Measurements from ENCODE around the gene BAAT. TPM values are rescaled to one million over a fixed set of nuclear protein-coding genes. Genes with fewer than 3 reads are reported as not detected.

Gene BAAT
- total RNA-seq, 1 donor: not detected

GRCh38 chr9:101367323-101367722 lies 17.5 kb downstream of the BAAT start:
- no peak for TF ChIP-seq CTCF (IDR thresholded peaks at IDR 0.05; ENCODE audit: insufficient read depth, low read length)
- no peak for DNase-seq (ENCODE audit: low read depth)
- no peak overlapping the region for H3K4me3 ChIP-seq (ENCODE audit: low read depth, low read length)

GRCh38 chr9:101366038-101366756 lies 18.6 kb downstream of the BAAT start:
- TF ChIP-seq CTCF (IDR thresholded peaks at IDR 0.05; ENCODE audit: insufficient read depth, low read length): no peak
- DNase-seq (ENCODE audit: low read depth): peak; percentile 27
- H3K4me3 ChIP-seq (ENCODE audit: low read depth, low read length): no peak overlapping the region

- peak; percentile 65 for DNase-seq (ENCODE audit: low read depth)
- no peak overlapping the region for H3K4me3 ChIP-seq (ENCODE audit: low read depth, low read length)
- TF ChIP-seq CTCF (IDR thresholded peaks at IDR 0.05; ENCODE audit: insufficient read depth, low read length): no peak
These were observed 19.6 kb downstream of the BAAT start for GRCh38 chr9:101365181-101365580.

- no peak for DNase-seq (ENCODE audit: low read depth)
- no peak for TF ChIP-seq CTCF (IDR thresholded peaks at IDR 0.05; ENCODE audit: insufficient read depth, low read length)
- no peak overlapping the region for H3K4me3 ChIP-seq (ENCODE audit: low read depth, low read length)
These were observed 22.4 kb downstream of the BAAT start for GRCh38 chr9:101362450-101362849.

- no peak for TF ChIP-seq CTCF (IDR thresholded peaks at IDR 0.05; ENCODE audit: insufficient read depth, low read length)
- DNase-seq (ENCODE audit: low read depth): no peak
- H3K4me3 ChIP-seq (ENCODE audit: low read depth, low read length): no peak overlapping the region
These were observed 24.2 kb downstream of the BAAT start for GRCh38 chr9:101360647-101361046.

GRCh38 chr9:101359679-101360078 lies 25.1 kb downstream of the BAAT start:
- no peak for DNase-seq (ENCODE audit: low read depth)
- H3K4me3 ChIP-seq (ENCODE audit: low read depth, low read length): no peak overlapping the region
- TF ChIP-seq CTCF (IDR thresholded peaks at IDR 0.05; ENCODE audit: insufficient read depth, low read length): no peak

- no peak overlapping the region for H3K4me3 ChIP-seq (ENCODE audit: low read depth, low read length)
- TF ChIP-seq CTCF (IDR thresholded peaks at IDR 0.05; ENCODE audit: insufficient read depth, low read length): no peak
- DNase-seq (ENCODE audit: low read depth): no peak
These were observed 28.2 kb downstream of the BAAT start for GRCh38 chr9:101356619-101357018.
